GM12864 (cell line): ENCODE results near the gene CMTM8.

Experiments
- DNase-seq: peaks from one replicate; pipeline ENCODE4 v3.0.0-alpha.2; 2011; ENCODE audit warnings: low read depth
- H3K4me3 ChIP-seq: 2 replicates; pipeline ENCODE4 v1.5.1; 2011; ENCODE audit warnings: mild to moderate bottlenecking, low read depth, low read length, control low read depth
- CTCF ChIP-seq: IDR thresholded peaks from 2 replicates; pipeline ENCODE4 v1.5.1; 2011; ENCODE audit warnings: low read depth, mild to moderate bottlenecking, moderate library complexity, low read length, control low read depth, inconsistent platforms; ENCODE audit errors: missing control alignments

CMTM8 gene

GRCh38 chr3:32374788-32375595 is 136.5 kb downstream of the CMTM8 start:
- TF ChIP-seq CTCF: peak; percentile 67
- DNase-seq: peak; percentile 45
- H3K4me3 ChIP-seq: no peak overlapping the region

GRCh38 chr3:32375596-32375930 is 137.1 kb downstream of the CMTM8 start:
- no peak for DNase-seq
- no peak overlapping the region for H3K4me3 ChIP-seq
- TF ChIP-seq CTCF: no peak

DNA sequence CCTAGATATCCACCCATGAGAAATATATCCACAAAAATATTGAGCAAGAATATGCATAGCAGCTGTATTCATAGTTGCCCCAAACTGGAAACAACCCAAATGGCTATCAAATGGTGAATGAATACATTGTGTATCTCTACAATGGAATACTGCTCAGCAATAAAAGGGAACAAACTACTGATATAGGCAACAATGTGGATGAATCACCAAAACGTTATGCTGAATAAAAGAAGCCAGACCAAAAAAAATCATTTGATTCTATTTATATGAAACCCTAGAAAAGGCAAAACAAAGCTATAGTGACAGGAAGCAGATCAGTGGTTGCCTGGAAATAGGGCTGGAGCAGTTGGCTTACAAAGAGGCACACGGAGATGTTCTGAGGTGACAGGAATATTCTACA is 137.6 kb downstream of the CMTM8 start:
- no peak overlapping the region for H3K4me3 ChIP-seq
- no peak for TF ChIP-seq CTCF
- DNase-seq: no peak

DNA sequence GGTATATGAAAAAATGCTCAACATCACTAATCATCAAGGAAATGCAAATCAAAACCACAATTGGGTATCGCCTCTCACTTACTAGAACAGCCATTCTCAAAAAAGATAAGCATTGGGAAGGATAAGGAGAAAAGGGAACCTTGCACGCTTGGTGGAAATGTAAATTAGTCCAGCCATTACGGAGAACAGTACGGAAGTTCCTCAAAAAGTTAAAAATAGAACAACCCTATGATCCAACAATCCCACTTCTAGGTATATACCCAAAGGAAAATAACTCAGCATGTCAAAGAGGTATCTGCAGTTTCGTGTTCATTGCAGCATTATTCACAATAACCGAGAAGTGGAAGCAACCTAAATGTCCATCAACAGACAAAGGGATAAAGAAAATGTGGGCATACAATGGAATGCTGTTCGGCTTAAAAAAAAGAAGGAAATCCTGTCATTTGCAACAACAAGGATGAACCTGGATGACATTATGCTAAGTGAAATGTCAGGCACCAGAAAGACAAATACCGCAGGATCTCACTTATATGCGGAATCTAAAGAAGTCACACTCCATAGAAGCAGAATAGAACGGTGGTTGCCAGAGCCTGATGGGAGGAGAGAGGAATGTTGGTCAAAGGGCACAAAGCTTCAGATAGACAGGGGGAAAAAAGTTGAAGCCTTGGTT is 141.5 kb downstream of the CMTM8 start:
- TF ChIP-seq CTCF: no peak
- no peak for DNase-seq
- H3K4me3 ChIP-seq: no peak overlapping the region

- no peak overlapping the region for H3K4me3 ChIP-seq
- no peak for TF ChIP-seq CTCF
- DNase-seq: no peak
Measured at GRCh38 chr3:32381922-32382321, 143.4 kb downstream of the CMTM8 start.

GRCh38 chr3:32383136-32383711 is 144.7 kb downstream of the CMTM8 start:
- H3K4me3 ChIP-seq: no peak overlapping the region
- no peak for TF ChIP-seq CTCF
- DNase-seq: no peak
